ENCODE measurements around the gene B2M. TPM values are rescaled to one million over a fixed set of nuclear protein-coding genes. Genes with fewer than 3 reads are reported as not detected.
A peak's percentile ranks its signal among the peaks of the same experiment; 100 is the strongest.

Gene B2M
- total RNA-seq, 1 experiment from 2014 or later, result 388 TPM

DNA sequence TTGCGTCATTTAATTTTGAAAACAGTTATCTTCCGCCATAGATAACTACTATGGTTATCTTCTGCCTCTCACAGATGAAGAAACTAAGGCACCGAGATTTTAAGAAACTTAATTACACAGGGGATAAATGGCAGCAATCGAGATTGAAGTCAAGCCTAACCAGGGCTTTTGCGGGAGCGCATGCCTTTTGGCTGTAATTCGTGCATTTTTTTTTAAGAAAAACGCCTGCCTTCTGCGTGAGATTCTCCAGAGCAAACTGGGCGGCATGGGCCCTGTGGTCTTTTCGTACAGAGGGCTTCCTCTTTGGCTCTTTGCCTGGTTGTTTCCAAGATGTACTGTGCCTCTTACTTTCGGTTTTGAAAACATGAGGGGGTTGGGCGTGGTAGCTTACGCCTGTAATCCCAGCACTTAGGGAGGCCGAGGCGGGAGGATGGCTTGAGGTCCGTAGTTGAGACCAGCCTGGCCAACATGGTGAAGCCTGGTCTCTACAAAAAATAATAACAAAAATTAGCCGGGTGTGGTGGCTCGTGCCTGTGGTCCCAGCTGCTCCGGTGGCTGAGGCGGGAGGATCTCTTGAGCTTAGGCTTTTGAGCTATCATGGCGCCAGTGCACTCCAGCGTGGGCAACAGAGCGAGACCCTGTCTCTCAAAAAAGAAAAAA, 1.2 kb downstream of the B2M start:
- Histone ChIP-seq H4K20me1 (ENCODE audit: insufficient read depth) (no peaks in the 10 kb centered on the region), H3K4me1 (ENCODE audit: control insufficient read depth in 1 of 2, insufficient read depth in 2 of 2, low read length in 2 of 2) (peaks cover 11 to 19% of the 10 kb centered on the region in 2 experiments; a peak in 3 of 4 replicates), H3K27ac (ENCODE audit: low read depth, low read length) (peak overlapping the region; percentile 69), H3K79me2 (ENCODE audit: insufficient read depth, low read length) (peaks cover 41% of the 10 kb centered on the region), H3K9me3 (ENCODE audit: control insufficient read depth in 1 of 2, insufficient read depth in 1 of 2, low read depth in 1 of 2, low read length in 2 of 2) (no peaks in the 10 kb centered on the region), H2AFZ (ENCODE audit: low read depth, low read length, poor library complexity, severe bottlenecking) (no peak overlapping the region), H3K9me2 (ENCODE audit: insufficient read depth) (no peaks in the 10 kb centered on the region), H3K9ac (ENCODE audit: low read length) (peak overlapping the region; percentile 74), H3K27me3 (ENCODE audit: insufficient read depth, low read length) (no peaks in the 10 kb centered on the region), H3K36me3 (ENCODE audit: control insufficient read depth in 1 of 2, insufficient read depth in 2 of 2, low read length in 2 of 2) (peaks cover 22 to 26% of the 10 kb centered on the region in 2 experiments), H3K4me2 (ENCODE audit: low read length) (peak overlapping the region; percentile 83), H3K4me3 (replicated peaks in 1 of 2; ENCODE audit: low read depth in 1 of 2, low read length in 2 of 2) (peak overlapping the region; percentile 84 to 93)
- CTCF ChIA-PET, result interaction anchor here (1.0 to 3.6 kb wide), 5 partner anchors 10 to 49 kb away, joined by 5 to 30 read pairs (median 16); partner anchors contain the start of genes SPG11 and TRIM69
- intact Hi-C loops (cut with micrococcal nuclease), result no loop called here
- ATAC-seq (peak; percentile 20), DNase-seq (ENCODE audit: low read depth, low spot score) (peak; percentile 54)
- POLR2A ChIA-PET, result interaction anchor here (0.8 to 7.0 kb wide), 8 partner anchors 9 to 49 kb away, joined by 3 to 106 read pairs (median 8); partner anchors contain the start of genes SPG11 and TRIM69
- RAD21 ChIA-PET (ENCODE audit: low non-redundant PET in 1 of 2, low total read pairs in 2 of 2, uncharacterized antibody in 2 of 2, unreplicated experiment in 2 of 2), result interaction anchor here (0.7 to 1.9 kb wide), 3 partner anchors 25 to 49 kb away, joined by 3 to 5 read pairs (median 4); partner anchors contain the start of gene SPG11 (in 1 of the 2)
- BruUV-seq (replicated peaks), result no TSS peak
- no peak for TF ChIP-seq EGR1 (IDR thresholded peaks at IDR 0.05; ENCODE audit: low read depth)
- TF ChIP-seq, protein P1, sequence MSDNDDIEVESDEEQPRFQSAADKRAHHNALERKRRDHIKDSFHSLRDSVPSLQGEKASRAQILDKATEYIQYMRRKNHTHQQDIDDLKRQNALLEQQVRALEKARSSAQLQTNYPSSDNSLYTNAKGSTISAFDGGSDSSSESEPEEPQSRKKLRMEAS (IDR thresholded peaks at IDR 0.05), result 0 out of 2 replicates have a peak, but pooled peaks have one; percentile 12
- TF ChIP-seq JUND (IDR thresholded peaks at IDR 0.05), result no peak
- TF ChIP-seq, protein P2, sequence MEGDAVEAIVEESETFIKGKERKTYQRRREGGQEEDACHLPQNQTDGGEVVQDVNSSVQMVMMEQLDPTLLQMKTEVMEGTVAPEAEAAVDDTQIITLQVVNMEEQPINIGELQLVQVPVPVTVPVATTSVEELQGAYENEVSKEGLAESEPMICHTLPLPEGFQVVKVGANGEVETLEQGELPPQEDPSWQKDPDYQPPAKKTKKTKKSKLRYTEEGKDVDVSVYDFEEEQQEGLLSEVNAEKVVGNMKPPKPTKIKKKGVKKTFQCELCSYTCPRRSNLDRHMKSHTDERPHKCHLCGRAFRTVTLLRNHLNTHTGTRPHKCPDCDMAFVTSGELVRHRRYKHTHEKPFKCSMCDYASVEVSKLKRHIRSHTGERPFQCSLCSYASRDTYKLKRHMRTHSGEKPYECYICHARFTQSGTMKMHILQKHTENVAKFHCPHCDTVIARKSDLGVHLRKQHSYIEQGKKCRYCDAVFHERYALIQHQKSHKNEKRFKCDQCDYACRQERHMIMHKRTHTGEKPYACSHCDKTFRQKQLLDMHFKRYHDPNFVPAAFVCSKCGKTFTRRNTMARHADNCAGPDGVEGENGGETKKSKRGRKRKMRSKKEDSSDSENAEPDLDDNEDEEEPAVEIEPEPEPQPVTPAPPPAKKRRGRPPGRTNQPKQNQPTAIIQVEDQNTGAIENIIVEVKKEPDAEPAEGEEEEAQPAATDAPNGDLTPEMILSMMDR (IDR thresholded peaks at IDR 0.05 in 2 of 3, conservative IDR thresholded peaks at IDR 0.05 in 1 of 3; ENCODE audit: borderline replicate concordance in 1 of 3, insufficient read depth in 1 of 3, low read depth in 2 of 3, low read length in 2 of 3), result no peak
